Measurements from ENCODE around the gene PBX2.

DNA sequence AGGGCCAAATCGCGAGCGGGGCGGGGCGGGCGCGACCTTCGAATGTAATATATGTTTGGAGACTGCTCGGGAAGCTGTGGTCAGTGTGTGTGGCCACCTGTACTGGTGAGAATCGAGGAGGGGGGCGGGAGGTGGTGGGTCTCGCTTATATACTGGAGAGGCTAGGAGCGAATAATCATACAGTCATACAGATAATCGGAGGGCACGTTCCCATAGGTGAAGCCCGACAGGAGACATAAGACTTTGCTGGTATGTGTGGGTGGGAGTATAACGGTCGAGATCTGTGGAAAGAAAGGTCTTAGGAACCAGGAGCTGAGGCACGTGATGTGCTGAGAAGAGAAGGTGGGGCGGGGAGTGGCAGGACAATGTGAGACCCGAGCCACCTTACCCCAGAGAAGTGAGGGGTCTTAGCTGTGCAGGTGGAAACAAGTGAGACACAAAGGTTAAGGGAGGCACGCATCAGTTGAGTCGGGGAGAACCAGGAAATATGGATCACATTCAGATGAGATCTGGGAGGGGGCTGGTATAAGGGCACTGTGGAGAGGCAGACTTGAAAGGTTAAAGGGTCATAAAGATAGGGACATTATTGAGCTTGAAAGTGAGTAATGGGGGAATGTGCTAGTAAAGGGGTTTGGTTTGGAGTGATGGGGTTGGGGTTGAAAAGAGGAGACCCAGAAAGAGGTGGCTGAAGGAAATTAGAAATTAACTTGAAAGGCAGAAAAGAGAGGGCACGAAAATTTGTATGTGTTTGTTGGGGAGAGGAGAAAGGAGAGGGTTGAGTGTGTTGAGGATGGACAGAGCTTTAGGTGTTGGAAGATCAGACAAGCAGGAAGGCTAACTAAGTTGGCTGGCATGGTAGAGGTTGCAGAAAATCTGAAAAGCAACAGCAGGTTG lies 11.2 kb downstream of the PBX2 start:
- TF ChIP-seq CTCF (IDR thresholded peaks at IDR 0.05) = no peak
- TF ChIP-seq POLR2A (IDR thresholded peaks at IDR 0.05) = no peak

Measured in heart left ventricle (tissue), 13 donors.